ENCODE results near the gene ITCH.
"Not testable (repeated sequence)": the region's sequence is repeated elsewhere in the genome, so short reads cannot be mapped to it uniquely, and the experiment has no call there.

The ITCH gene

DNA sequence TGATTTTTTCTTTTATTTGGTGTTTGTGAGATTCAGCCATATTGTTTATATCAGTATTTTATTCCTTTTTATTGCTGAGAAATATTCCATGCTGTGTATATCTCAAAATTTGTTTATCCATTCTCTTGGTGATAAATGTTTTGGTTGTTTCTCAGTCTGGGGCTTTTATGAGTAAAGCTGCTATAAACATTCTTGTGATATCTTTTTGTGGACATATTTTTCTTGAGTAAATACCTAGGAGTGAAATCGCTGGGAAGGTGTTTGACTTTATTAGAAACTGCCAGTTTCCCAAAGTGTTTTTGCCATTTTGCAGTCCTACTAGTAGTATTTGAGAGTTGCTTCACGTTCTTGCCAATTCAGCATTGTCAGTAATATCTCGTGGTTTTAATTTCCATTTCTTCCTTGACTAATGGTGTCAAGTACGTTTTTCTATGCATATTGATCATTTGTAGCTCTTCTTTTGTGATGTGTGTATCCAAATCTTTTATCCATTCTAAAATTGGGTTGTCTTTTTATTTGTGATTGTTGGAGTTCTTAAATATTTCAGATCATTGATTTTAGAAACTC, 122.1 kb downstream of the ITCH start:
- FAIRE-seq (no peak), DNase-seq (ENCODE audit: insufficient read length, low spot score) (no peak)
- no peak for TF ChIP-seq POLR2A (IDR thresholded peaks at IDR 0.05; ENCODE audit: low read depth, low read length)
- no peak for TF ChIP-seq PAX5 (IDR thresholded peaks at IDR 0.05; ENCODE audit: insufficient read depth, low read length, severe bottlenecking)

DNA sequence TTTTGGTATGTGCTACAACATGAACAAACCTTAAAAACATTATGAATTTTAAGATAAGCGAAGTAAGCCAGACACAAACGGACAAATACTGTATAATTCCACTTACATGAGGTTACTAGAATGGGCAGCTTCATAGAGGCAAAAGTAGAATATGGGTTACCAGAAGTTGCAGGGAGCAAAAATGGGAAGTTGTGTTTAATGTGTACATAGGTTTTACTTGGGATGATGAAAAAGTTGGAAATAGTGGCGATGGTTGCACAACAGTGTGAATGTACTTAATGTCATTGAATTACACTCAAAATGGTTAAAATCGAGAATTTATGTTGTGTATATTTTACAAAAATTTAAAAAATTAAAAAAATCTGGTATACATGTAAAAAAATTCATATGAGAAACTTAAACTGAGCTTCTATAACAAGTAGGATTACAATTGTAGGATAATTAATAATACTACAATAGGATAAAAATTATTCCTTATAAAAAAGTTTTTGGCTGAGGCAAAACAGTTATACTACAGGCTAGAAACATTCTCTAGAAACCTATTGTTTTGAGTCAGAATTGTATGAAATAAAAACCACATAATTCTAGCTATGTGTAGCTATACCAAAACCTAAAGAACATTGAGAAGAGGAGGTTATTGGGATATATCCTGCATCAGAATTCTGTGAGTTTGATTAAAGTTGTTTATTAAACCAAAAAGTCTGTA, 128.3 kb downstream of the ITCH start:
- TF ChIP-seq POU2F2 (IDR thresholded peaks at IDR 0.05; ENCODE audit: low read depth, low read length) (no peak), POLR2A (IDR thresholded peaks at IDR 0.05; ENCODE audit: low read depth, low read length) (no peak), SPI1 (IDR thresholded peaks at IDR 0.05; ENCODE audit: low read depth, low read length) (no peak), TAF1 (IDR thresholded peaks at IDR 0.05; ENCODE audit: low read depth, low read length) (no peak), POLR2AphosphoS5 (IDR thresholded peaks at IDR 0.05; ENCODE audit: low read depth, low read length) (no peak), PAX5 (IDR thresholded peaks at IDR 0.05; ENCODE audit: insufficient read depth, low read length, severe bottlenecking) (no peak)
- DNase-seq (ENCODE audit: insufficient read length, low spot score) (no peak), FAIRE-seq (no peak)

DNA sequence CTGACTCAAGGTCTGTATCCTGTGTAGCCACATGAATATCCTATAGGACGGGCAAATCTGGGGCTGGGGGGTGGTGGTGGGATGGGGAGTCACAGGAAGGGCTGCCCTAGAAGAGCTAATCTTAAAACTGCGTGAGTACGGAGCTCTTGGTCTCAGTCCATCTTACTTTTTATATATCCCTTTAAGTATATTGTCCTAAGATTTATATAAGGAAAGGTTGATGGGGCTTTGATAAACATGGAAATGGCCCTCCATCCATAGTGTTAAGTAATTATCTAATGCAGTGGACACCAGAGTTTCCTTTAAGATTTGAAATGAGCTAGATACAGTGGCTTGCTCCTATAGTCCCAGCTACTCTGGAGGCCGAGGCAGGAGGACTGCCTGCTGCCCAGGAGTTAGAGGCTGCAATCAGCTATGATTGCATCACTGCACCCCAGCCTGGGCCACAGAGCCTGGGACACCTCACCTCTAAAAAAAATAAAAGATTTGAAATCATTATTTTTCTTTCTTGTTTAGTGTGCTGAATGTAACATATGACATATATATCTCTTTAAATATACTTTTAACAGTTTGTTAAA, 128.9 kb downstream of the ITCH start:
- no peak for DNase-seq (ENCODE audit: insufficient read length, low spot score)
- no peak for FAIRE-seq
- no peak for TF ChIP-seq TAF1 (IDR thresholded peaks at IDR 0.05; ENCODE audit: low read depth, low read length)
- TF ChIP-seq POU2F2 (IDR thresholded peaks at IDR 0.05; ENCODE audit: low read depth, low read length) = no peak
- no peak for TF ChIP-seq SPI1 (IDR thresholded peaks at IDR 0.05; ENCODE audit: low read depth, low read length)
- TF ChIP-seq POLR2AphosphoS5 (IDR thresholded peaks at IDR 0.05; ENCODE audit: low read depth, low read length) = no peak
- no peak for TF ChIP-seq PAX5 (IDR thresholded peaks at IDR 0.05; ENCODE audit: insufficient read depth, low read length, severe bottlenecking)
- no peak for TF ChIP-seq POLR2A (IDR thresholded peaks at IDR 0.05; ENCODE audit: low read depth, low read length)

DNA sequence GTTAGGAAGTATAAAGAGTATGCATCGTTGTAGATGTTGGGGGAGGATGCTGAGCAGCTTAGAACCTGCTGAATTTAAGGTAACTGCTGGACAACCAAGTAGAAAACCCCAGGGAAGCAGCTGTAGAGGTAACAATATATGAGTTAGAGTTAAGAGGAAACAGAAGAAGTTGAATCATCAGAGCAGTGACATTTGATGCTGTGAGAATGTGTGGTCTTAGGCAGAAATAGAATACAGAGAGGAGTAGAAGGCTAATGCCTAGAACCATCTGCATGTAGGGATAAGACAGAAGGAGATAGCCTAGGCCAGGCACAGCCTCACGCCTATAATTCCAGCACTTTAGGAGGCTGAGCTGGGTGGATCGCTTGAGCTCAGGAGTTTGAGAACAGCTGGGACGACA, 130.6 kb downstream of the ITCH start:
- DNase-seq (ENCODE audit: insufficient read length, low spot score) (no peak), FAIRE-seq (no peak)
- no peak for TF ChIP-seq POU2F2 (IDR thresholded peaks at IDR 0.05; ENCODE audit: low read depth, low read length)
- no peak for TF ChIP-seq POLR2A (IDR thresholded peaks at IDR 0.05; ENCODE audit: low read depth, low read length)
- no peak for TF ChIP-seq PAX5 (IDR thresholded peaks at IDR 0.05; ENCODE audit: insufficient read depth, low read length, severe bottlenecking)
- TF ChIP-seq TAF1 (IDR thresholded peaks at IDR 0.05; ENCODE audit: low read depth, low read length) = no peak
- no peak for TF ChIP-seq POLR2AphosphoS5 (IDR thresholded peaks at IDR 0.05; ENCODE audit: low read depth, low read length)
- no peak for TF ChIP-seq SPI1 (IDR thresholded peaks at IDR 0.05; ENCODE audit: low read depth, low read length)

DNA sequence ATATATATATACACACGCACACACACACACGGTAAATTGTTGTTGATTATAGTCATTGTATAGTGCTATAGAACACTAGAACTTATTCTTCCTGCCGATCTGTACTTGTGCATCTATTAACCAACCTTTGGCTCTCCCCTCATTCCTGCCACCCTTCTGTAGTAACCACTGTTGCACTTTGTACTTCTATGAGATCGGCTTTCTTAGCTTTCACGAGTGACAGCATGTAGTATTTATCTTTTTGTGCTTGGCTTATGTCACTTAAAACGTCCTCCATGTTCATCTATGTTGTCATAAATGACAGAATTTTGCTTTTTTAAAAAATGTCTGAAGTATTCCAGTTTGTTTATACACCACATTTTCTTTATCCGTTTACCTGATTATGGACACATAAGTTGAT, 132.2 kb downstream of the ITCH start:
- DNase-seq (ENCODE audit: insufficient read length, low spot score) = no peak
- FAIRE-seq = no peak
- no peak for TF ChIP-seq POU2F2 (IDR thresholded peaks at IDR 0.05; ENCODE audit: low read depth, low read length)
- no peak for TF ChIP-seq PAX5 (IDR thresholded peaks at IDR 0.05; ENCODE audit: insufficient read depth, low read length, severe bottlenecking)
- no peak for TF ChIP-seq TAF1 (IDR thresholded peaks at IDR 0.05; ENCODE audit: low read depth, low read length)
- no peak for TF ChIP-seq SPI1 (IDR thresholded peaks at IDR 0.05; ENCODE audit: low read depth, low read length)
- no peak for TF ChIP-seq POLR2AphosphoS5 (IDR thresholded peaks at IDR 0.05; ENCODE audit: low read depth, low read length)
- TF ChIP-seq POLR2A (IDR thresholded peaks at IDR 0.05; ENCODE audit: low read depth, low read length) = no peak

DNA sequence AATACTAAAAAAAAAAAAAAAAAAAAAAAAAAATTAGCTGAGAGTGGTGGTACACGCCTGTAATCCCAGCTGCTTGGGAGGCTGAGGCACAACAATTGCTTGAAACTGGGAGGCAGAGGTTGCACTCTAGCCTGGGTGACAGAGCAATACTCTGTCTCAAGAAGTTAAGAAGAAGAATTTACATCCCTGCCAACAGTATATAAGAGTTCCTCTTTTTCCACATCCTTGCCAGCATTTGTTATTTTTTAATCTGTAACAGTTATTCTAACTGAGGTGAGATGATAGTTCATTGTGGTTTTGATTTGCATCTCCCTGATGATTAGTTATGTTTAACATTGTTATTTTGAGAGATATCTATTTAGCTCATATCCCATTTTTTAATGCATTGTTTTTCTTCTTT, 132.8 kb downstream of the ITCH start:
- no peak for DNase-seq (ENCODE audit: insufficient read length, low spot score)
- TF ChIP-seq SPI1 (IDR thresholded peaks at IDR 0.05; ENCODE audit: low read depth, low read length) = peak; percentile 13; the same call in 1 of the 2 replicates
- TF ChIP-seq POLR2AphosphoS5 (IDR thresholded peaks at IDR 0.05; ENCODE audit: low read depth, low read length) = no peak
- no peak for FAIRE-seq

DNA sequence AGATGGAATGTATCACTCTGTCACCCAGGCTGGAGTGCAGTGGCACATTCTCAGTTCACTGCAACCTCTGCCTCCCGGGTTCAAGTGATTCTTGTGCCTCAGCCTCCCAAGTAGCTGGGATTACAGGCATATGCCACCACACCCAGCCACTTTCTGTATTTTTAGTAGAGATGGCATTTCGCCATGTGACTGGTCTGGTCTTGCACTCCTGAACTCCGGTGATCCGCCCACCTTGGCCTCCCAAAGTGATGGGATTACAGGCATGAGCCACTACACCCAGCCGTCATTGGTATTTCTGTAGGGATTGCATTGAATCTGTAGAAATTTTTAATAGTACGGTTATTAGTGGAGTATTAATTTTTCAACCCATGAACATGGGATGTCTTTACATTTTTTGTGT, 134.5 kb downstream of the ITCH start:
- not testable (repeated sequence) for DNase-seq (ENCODE audit: insufficient read length, low spot score); FAIRE-seq

DNA sequence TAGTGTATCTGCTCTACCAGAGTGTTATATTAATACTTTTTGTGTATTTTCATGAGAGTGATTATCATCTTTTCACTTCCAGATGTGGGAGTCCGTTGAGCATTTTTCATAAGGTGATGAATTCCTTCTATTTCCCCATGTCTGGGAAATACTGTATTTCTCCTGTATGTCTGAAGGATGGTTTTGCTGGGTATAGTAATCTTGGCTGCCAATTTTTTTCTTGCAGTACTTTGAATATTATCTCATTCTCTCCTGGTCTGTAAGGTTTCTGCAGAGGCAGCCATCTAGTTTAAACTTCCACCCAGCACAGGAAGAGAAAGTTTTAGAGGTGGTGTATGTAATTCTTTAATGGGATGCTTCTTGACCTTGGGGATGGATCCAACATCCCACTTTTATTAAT, 137.8 kb downstream of the ITCH start:
- DNase-seq (ENCODE audit: insufficient read length, low spot score) (no peak), FAIRE-seq (no peak)
- no peak for TF ChIP-seq PAX5 (IDR thresholded peaks at IDR 0.05; ENCODE audit: insufficient read depth, low read length, severe bottlenecking)
- no peak for TF ChIP-seq TAF1 (IDR thresholded peaks at IDR 0.05; ENCODE audit: low read depth, low read length)
- no peak for TF ChIP-seq POLR2A (IDR thresholded peaks at IDR 0.05; ENCODE audit: low read depth, low read length)
- no peak for TF ChIP-seq POLR2AphosphoS5 (IDR thresholded peaks at IDR 0.05; ENCODE audit: low read depth, low read length)
- TF ChIP-seq POU2F2 (IDR thresholded peaks at IDR 0.05; ENCODE audit: low read depth, low read length) = no peak
- no peak for TF ChIP-seq SPI1 (IDR thresholded peaks at IDR 0.05; ENCODE audit: low read depth, low read length)

DNA sequence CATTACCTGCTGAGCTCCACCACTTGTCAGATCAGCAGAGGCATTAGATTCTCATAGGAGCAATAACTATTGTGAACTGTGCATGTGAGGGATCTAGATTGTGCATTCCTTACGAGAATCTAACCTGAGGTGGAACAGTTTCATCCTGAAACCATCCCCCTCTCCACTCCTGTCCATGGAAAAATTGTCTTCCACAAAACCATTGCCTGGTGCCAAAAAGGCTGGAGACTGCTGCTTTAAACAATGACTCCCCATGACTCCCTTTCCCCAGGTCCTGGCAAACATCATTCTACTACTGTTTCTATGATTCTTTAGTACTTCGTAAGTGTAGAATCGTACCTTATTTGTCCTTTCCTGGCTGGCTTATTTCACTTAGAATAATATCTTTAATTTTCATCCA, 143.4 kb downstream of the ITCH start:
- no peak for FAIRE-seq
- no peak for DNase-seq (ENCODE audit: insufficient read length, low spot score)
- TF ChIP-seq SPI1 (IDR thresholded peaks at IDR 0.05; ENCODE audit: low read depth, low read length) (no peak), POLR2AphosphoS5 (IDR thresholded peaks at IDR 0.05; ENCODE audit: low read depth, low read length) (no peak), POLR2A (IDR thresholded peaks at IDR 0.05; ENCODE audit: low read depth, low read length) (no peak), TAF1 (IDR thresholded peaks at IDR 0.05; ENCODE audit: low read depth, low read length) (no peak), POU2F2 (IDR thresholded peaks at IDR 0.05; ENCODE audit: low read depth, low read length) (no peak), PAX5 (IDR thresholded peaks at IDR 0.05; ENCODE audit: insufficient read depth, low read length, severe bottlenecking) (no peak)

DNA sequence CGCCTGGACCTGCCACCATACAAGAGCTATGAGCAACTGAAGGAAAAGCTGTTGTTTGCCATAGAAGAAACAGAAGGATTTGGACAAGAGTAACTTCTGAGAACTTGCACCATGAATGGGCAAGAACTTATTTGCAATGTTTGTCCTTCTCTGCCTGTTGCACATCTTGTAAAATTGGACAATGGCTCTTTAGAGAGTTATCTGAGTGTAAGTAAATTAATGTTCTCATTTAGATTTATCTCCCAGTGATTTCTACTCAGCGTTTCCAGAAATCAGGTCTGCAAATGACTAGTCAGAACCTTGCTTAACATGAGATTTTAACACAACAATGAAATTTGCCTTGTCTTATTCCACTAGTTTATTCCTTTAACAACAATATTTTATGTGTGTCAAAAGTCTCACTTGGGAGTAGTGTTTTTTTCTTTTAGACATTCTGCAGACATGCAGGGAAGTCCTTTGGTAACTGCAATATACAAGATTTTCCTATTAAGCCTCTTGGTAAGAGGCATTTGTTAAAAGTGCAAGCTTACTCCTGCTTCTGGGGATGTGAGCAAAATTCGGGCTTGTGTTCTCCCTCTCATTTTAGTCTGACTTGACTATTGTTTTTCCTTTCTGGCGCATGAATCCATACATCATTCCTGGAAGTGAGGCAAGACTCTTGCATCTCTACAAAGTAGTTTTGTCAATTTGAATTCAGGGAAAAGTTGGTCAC, 144.8 kb downstream of the ITCH start:
- TF ChIP-seq POU2F2 (IDR thresholded peaks at IDR 0.05; ENCODE audit: low read depth, low read length) = no peak
- DNase-seq (ENCODE audit: insufficient read length, low spot score) = no peak
- FAIRE-seq = no peak

Measured in GM12891 (cell line).